Measurements from ENCODE around the gene PKNOX1. TPM values are rescaled to one million over a fixed set of nuclear protein-coding genes. Genes with fewer than 3 reads are reported as not detected.
A peak's percentile ranks its signal among the peaks of the same experiment; 100 is the strongest.
"Not testable (repeated sequence)": the region's sequence is repeated elsewhere in the genome, so short reads cannot be mapped to it uniquely, and the experiment has no call there.

The PKNOX1 gene
- total and polyA plus RNA-seq, 9 donors: 13.2 to 18.7 (median 16.7) TPM

DNA sequence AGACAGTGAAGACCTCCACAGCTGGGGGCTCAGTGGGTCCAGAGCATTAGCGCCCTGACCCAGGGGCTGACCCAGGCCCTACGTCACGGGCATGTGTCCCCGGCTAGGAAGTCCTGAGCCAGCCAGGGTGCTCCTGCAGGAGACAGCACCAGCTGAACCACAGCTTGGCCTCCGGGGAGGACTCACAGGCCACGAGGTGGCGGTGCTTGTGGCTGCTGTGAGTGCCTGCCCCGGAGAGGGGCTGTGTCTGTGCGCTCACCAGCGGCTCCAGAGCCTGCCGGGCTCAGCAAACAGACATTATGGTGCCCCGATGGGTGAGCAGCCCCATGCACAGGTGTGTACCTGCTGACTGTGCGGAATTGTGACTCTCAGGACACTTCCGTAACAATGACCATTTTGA, 70.2 kb downstream of the PKNOX1 start:
- WGBS (ENCODE audit: insufficient coverage): 66% methylated on average over 4 of the region's 14 CpGs
- not testable (repeated sequence) for H3K4me3 ChIP-seq (ENCODE audit: low read length); H3K27me3 ChIP-seq (ENCODE audit: control insufficient read depth, insufficient read depth, low read length); H3K36me3 ChIP-seq (ENCODE audit: control insufficient read depth, insufficient read depth, low read length); H3K27ac ChIP-seq (ENCODE audit: low read length); DNase-seq; H3K9me3 ChIP-seq (replicated peaks; ENCODE audit: control insufficient read depth, low read depth, low read length)
- H3K4me1 ChIP-seq (ENCODE audit: control insufficient read depth, insufficient read depth, low read length): peaks cover 10% of the 10 kb centered on the region

DNA sequence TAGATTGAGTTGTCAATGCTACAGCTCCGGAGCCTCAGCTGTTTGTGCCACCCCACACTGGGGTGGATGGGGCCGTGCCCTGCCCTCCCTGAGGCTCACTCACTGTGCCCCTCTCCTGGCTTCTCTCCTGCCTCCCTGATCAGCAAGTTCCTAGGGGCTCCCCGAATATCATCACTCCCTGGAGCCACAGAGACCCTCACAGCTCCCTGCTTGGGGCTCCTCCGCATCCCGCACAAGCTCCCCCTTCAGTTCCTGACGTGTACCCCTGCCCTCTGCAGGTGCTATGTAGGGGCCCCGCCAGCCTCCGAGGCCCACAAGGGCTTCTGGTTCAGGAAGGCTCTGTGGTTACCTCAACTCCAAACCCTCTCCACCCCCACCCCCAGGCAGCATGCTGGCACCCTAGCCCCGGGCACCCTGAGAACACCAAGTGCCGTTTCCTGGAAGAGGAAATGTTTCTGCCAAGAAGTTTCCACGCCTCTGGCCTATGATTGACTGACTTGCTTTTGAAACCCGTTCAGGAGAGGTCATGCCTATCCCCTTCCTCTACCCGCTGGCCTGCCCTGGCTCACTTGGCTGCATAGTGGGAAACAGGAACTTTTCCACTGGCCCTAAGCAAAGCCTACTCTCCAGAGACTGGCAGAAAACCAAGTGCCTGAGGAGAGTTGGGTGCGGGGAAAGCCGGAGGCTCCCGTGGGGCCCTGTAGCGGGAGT, 71.0 kb downstream of the PKNOX1 start:
- H3K27ac ChIP-seq (ENCODE audit: low read length): peak overlapping the region; percentile 65
- WGBS (ENCODE audit: insufficient coverage): no CpG with 5 or more reads among the region's 17 CpGs
- DNase-seq; H3K36me3 ChIP-seq (ENCODE audit: control insufficient read depth, insufficient read depth, low read length); H3K27me3 ChIP-seq (ENCODE audit: control insufficient read depth, insufficient read depth, low read length); H3K4me3 ChIP-seq (ENCODE audit: low read length); H3K9me3 ChIP-seq (replicated peaks; ENCODE audit: control insufficient read depth, low read depth, low read length): not testable (repeated sequence)
- H3K4me1 ChIP-seq (ENCODE audit: control insufficient read depth, insufficient read depth, low read length): peaks cover 10% of the 10 kb centered on the region

DNA sequence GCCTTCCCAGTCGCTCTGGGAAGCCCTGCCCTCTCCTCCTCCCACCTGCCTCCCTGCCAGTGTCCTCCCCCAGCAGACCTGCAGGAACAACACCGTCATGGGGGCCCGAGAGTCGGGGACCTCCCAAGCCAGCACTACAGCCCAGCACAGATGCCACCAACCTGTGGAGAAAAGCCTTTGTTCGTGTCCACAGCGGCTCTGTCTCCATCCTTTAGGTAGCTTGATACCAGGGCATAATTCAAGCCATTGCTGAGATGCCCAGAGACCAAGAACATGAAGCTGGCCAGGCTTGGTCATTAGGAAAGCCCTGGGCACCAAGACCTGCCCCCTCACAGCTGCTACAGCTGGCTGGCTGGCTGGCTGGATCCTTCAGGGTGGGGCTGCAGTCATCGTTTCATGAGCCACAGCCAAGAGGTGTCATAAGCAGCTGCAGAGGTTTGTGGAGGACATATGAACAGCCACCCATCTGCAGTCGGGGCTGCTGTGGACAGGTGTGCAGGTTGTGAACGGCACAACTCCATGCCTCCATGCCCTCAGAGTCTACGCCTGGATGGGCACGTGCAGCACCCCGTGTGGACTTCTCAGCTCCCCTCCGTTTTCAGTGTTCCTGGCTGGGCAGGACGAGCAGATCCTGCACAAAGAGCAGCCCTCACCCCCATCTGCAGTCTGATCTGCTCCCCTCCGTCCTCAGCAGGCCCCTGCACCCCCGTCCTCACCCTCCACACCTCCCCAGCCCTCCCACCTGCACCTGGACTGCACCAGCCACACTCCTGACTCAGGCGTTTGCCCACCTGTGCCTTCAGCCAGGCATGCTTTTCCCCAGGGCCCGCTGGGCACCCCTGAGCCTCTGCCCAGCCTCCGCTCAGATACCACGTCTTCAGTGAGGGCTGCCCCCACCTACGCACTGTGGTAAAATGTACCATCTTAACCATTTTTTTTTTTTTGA, 71.8 kb downstream of the PKNOX1 start:
- not testable (repeated sequence) for H3K4me3 ChIP-seq (ENCODE audit: low read length); H3K9me3 ChIP-seq (replicated peaks; ENCODE audit: control insufficient read depth, low read depth, low read length); H3K27me3 ChIP-seq (ENCODE audit: control insufficient read depth, insufficient read depth, low read length); DNase-seq; H3K36me3 ChIP-seq (ENCODE audit: control insufficient read depth, insufficient read depth, low read length)
- Histone ChIP-seq H3K27ac (ENCODE audit: low read length) (peak overlapping the region; percentile 65), H3K4me1 (ENCODE audit: control insufficient read depth, insufficient read depth, low read length) (peaks cover 10% of the 10 kb centered on the region)
- WGBS (ENCODE audit: insufficient coverage): 55% methylated on average over 7 of the region's 21 CpGs

DNA sequence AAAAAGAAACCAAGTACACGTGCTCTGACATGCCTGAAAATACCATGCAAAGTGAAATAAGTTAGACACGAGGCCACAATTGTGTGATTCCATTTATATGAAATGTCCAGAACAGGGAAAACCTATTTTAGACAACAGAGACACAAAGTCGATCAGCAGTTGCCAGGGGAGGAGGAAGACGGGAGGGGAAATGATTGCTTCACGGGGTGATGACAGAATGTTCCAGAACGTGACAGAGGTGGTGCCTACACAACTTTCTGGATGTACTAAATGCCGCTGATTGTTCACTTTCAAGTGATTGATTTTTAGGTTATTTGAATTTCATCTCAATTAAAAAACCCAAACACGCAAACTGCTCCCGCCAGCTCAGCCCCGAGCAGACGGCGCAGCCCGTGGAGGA, 78.8 kb downstream of the PKNOX1 start:
- not testable (repeated sequence) for H3K36me3 ChIP-seq (ENCODE audit: control insufficient read depth, insufficient read depth, low read length); H3K27me3 ChIP-seq (ENCODE audit: control insufficient read depth, insufficient read depth, low read length); H3K27ac ChIP-seq (ENCODE audit: low read length); H3K4me3 ChIP-seq (ENCODE audit: low read length); DNase-seq; H3K4me1 ChIP-seq (ENCODE audit: control insufficient read depth, insufficient read depth, low read length); H3K9me3 ChIP-seq (replicated peaks; ENCODE audit: control insufficient read depth, low read depth, low read length)
- WGBS (ENCODE audit: insufficient coverage): no CpG with 5 or more reads among the region's 13 CpGs

DNA sequence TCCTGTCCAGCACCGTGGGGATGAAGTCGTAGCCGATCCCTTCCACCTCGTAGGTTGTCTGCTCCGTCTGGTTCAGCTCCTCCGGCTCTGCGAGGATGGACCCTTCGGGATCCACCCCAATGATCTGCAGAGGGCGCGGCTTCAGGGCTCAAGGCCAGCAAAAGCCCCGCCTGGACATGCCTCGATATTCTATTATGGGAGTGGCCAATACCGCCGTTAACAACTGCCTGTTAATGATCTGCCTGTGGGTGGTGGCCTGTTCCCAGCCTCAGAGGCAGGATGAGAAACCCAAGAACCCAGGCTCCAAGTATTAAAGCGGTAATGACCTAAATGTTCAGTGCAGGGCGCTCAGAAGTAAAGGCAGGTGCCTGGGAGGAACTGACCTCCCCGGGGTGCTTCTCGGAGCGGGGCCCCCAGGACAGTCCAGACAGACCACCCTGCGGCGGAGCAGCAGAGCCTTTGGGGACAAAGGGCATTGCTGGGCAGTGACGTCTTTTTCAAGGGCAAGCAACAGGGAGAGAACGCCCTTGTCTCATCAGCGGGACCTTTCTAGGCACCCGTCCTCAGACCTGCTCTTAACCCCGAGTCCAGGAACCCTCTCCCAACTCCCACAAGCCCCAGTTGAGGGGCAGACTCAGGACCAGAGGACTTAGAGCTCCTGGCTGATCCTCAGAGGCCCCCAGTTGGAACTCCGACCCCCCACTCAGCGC, 88.7 kb downstream of the PKNOX1 start:
- not testable (repeated sequence) for H3K4me3 ChIP-seq (ENCODE audit: low read length); DNase-seq; H3K27ac ChIP-seq (ENCODE audit: low read length); H3K36me3 ChIP-seq (ENCODE audit: control insufficient read depth, insufficient read depth, low read length); H3K4me1 ChIP-seq (ENCODE audit: control insufficient read depth, insufficient read depth, low read length); H3K9me3 ChIP-seq (replicated peaks; ENCODE audit: control insufficient read depth, low read depth, low read length); H3K27me3 ChIP-seq (ENCODE audit: control insufficient read depth, insufficient read depth, low read length)
- no CpG with 5 or more reads among the region's 28 CpGs for whole genome bisulfite sequencing (ENCODE audit: insufficient coverage)

DNA sequence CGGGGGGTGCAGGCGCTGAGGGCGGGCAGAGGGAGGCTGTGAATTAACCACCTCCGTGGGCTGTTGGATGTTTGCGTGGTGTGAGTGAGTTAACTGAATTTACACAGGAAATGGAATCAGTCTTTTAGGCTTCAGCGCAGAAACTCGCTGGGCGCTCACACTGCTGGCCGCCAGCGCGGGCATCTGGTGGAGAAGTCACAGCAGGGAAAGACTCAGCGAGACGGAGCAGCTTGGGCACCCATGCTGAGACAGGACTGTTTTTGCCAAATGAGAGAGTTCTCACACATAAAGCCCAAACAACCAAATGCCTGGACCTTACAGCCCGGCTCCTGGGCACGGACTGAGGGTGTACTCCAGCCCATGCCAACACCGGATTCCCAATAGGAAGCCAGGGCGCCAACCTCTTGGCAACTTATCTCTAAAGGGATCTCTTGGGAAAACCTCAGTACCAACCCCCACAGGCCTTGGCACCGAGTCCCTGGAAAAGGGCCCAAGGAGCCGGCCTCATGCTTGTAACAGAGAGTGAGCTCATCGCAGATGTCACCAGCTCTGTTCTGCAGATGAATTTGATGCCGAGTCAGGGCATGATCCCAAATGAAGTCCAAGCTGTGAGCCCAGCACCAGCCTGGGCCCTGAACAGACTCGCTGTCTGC, 90.0 kb downstream of the PKNOX1 start:
- H3K9me3 ChIP-seq (replicated peaks; ENCODE audit: control insufficient read depth, low read depth, low read length); H3K4me3 ChIP-seq (ENCODE audit: low read length); H3K4me1 ChIP-seq (ENCODE audit: control insufficient read depth, insufficient read depth, low read length); H3K27me3 ChIP-seq (ENCODE audit: control insufficient read depth, insufficient read depth, low read length); H3K36me3 ChIP-seq (ENCODE audit: control insufficient read depth, insufficient read depth, low read length); DNase-seq; H3K27ac ChIP-seq (ENCODE audit: low read length): not testable (repeated sequence)
- no CpG with 5 or more reads among the region's 22 CpGs for WGBS (ENCODE audit: insufficient coverage)

DNA sequence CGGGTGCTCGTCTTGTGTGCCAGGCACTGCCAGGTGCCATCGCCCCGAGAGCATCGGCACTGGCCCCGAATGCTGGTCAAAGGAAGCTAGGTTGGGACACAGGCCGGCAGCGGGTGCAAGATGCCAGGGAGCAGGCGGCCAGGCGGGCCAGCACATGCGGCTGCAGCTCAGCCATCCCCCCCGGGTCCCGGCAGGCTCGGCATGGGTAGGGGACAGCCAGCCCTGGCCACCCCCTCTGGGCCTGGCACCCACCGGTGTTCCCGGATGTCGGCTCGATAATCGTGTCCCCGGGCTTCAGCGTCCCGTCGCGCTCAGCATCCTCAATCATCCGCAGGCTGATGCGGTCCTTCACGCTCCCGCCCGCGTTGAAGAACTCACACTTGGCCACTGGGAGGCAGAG, 91.6 kb downstream of the PKNOX1 start:
- not testable (repeated sequence) for H3K27ac ChIP-seq (ENCODE audit: low read length); H3K27me3 ChIP-seq (ENCODE audit: control insufficient read depth, insufficient read depth, low read length); H3K4me1 ChIP-seq (ENCODE audit: control insufficient read depth, insufficient read depth, low read length); H3K9me3 ChIP-seq (replicated peaks; ENCODE audit: control insufficient read depth, low read depth, low read length); DNase-seq; H3K36me3 ChIP-seq (ENCODE audit: control insufficient read depth, insufficient read depth, low read length); H3K4me3 ChIP-seq (ENCODE audit: low read length)
- WGBS (ENCODE audit: insufficient coverage): no CpG with 5 or more reads among the region's 30 CpGs

DNA sequence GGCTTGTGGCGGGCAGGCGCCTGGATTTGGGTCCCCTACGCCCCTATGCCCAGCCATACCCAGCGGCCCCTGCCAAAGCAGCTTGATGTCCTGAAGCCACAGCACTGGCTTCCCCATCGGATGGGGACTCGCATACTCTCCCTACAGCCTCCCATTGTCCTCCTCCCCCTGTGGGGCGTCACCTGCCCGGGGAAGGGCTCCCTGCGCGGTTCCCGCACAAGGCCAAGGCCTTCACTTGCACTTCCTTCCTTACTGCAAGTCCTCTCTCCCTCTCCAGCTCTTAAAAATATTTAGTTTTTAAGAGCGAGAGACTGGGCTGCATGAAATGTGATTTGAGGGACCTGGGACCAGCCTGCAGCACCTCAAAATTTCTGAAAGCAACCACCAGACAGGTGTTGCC, 92.3 kb downstream of the PKNOX1 start:
- not testable (repeated sequence) for H3K36me3 ChIP-seq (ENCODE audit: control insufficient read depth, insufficient read depth, low read length); H3K27ac ChIP-seq (ENCODE audit: low read length); H3K27me3 ChIP-seq (ENCODE audit: control insufficient read depth, insufficient read depth, low read length); H3K4me1 ChIP-seq (ENCODE audit: control insufficient read depth, insufficient read depth, low read length); H3K4me3 ChIP-seq (ENCODE audit: low read length); H3K9me3 ChIP-seq (replicated peaks; ENCODE audit: control insufficient read depth, low read depth, low read length); DNase-seq
- no CpG with 5 or more reads among the region's 12 CpGs for WGBS (ENCODE audit: insufficient coverage)

DNA sequence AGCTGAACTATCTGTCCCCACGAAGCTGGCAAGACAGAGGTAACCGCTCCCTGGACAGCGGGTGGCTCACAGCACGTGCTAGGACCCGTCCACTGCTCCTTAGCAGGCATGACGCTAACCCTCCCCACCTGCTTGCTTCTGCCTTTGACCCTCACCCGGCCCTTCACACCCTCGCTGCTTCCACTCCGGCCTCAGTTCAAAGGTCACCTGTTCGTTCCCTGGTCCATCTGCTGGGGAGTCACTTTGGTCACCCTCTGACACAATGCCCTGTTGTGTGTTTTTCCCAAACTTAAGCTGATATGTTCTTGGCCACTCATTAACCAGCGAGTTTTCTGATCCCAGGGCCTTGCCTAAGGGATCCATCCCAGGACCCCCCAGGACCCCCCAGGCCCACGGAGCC, 93.7 kb downstream of the PKNOX1 start:
- H3K9me3 ChIP-seq (replicated peaks; ENCODE audit: control insufficient read depth, low read depth, low read length); H3K27ac ChIP-seq (ENCODE audit: low read length); DNase-seq; H3K4me3 ChIP-seq (ENCODE audit: low read length); H3K4me1 ChIP-seq (ENCODE audit: control insufficient read depth, insufficient read depth, low read length); H3K27me3 ChIP-seq (ENCODE audit: control insufficient read depth, insufficient read depth, low read length); H3K36me3 ChIP-seq (ENCODE audit: control insufficient read depth, insufficient read depth, low read length): not testable (repeated sequence)
- no CpG with 5 or more reads among the region's 12 CpGs for WGBS (ENCODE audit: insufficient coverage)

DNA sequence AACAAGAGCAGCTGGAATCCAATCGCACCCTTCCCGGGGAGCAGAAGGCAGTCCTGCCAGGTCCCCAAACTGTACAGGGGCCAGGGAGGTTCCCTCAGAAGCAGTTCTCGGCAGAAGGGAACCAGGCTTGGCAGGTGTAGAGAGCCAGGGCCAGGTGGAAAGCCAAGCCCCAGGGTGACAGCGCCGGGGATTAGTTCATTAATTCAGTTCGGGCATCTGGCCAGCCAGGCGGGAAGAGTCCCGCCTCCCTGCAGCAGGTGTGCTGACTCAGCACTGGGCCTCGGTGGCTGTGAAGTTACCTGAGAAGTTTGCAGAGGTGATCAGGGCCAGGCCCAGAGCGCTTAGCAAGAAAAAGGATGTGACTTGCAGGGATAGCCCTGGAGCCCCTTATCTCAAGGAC, 95.3 kb downstream of the PKNOX1 start:
- not testable (repeated sequence) for H3K27me3 ChIP-seq (ENCODE audit: control insufficient read depth, insufficient read depth, low read length); DNase-seq; H3K36me3 ChIP-seq (ENCODE audit: control insufficient read depth, insufficient read depth, low read length); H3K4me3 ChIP-seq (ENCODE audit: low read length); H3K9me3 ChIP-seq (replicated peaks; ENCODE audit: control insufficient read depth, low read depth, low read length); H3K27ac ChIP-seq (ENCODE audit: low read length); H3K4me1 ChIP-seq (ENCODE audit: control insufficient read depth, insufficient read depth, low read length)
- no CpG with 5 or more reads among the region's 10 CpGs for WGBS (ENCODE audit: insufficient coverage)
